ENCODE results near the gene HMBS.
A peak's percentile ranks its signal among the peaks of the same experiment; 100 is the strongest.
"Not testable (repeated sequence)": the region's sequence is repeated elsewhere in the genome, so short reads cannot be mapped to it uniquely, and the experiment has no call there.

Gene HMBS

GRCh38 chr11:119103161-119103664 lies 18.5 kb downstream of the HMBS start:
- not testable (repeated sequence) for DNase-seq

DNA sequence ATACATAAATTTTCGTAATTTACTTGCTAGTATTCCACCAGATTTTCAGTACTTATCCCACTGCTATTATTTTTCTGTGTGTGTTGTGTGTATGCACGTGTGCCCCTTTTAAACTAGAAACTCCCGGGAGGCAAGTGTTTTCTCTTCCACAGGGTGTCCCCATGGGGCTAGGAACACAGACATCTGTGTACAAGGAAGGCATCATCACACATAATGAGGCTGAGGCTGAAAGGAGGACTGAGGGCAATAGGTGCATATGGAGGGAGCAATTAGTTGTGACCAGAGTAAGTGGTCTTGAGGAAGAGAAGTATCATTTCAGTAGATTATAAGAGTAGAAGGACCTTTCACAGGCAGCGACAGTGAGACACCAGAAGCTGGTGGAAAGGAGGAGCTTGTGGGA lies 19.1 kb downstream of the HMBS start:
- no peak for DNase-seq

GRCh38 chr11:119106564-119107537 lies 22.2 kb downstream of the HMBS start, which contains the start of gene C2CD2L:
C2CD2L (plus strand) TSS chr11:119107344; CDS start chr11:119107742, 398 bp downstream.
- DNase-seq: peak; percentile 81 to 85

DNA sequence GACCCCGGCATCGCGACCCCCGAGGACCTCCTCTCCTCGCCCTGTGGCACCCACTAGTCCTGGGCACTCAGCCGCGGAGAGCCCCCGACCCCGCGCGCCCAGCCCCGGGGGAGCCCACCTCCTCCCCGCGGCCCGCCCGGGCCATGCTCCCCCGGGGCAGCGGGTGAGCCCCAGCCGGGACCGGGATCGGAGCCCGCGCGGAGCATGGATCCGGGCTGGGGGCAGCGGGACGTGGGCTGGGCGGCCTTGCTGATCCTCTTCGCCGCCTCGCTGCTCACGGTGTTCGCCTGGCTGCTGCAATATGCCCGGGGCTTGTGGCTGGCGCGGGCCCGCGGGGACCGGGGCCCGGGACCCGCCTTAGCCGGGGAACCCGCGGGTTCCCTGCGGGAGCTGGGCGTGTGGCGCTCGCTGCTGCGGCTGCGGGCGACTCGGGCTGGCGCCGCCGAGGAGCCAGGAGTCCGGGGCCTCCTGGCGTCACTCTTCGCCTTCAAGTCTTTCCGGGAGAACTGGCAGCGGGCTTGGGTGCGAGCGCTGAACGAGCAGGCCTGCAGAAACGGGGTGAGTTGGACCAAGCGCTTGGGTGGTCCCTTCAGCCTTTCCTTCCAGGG lies 23.0 kb downstream of the HMBS start:
- no peak for DNase-seq

DNA sequence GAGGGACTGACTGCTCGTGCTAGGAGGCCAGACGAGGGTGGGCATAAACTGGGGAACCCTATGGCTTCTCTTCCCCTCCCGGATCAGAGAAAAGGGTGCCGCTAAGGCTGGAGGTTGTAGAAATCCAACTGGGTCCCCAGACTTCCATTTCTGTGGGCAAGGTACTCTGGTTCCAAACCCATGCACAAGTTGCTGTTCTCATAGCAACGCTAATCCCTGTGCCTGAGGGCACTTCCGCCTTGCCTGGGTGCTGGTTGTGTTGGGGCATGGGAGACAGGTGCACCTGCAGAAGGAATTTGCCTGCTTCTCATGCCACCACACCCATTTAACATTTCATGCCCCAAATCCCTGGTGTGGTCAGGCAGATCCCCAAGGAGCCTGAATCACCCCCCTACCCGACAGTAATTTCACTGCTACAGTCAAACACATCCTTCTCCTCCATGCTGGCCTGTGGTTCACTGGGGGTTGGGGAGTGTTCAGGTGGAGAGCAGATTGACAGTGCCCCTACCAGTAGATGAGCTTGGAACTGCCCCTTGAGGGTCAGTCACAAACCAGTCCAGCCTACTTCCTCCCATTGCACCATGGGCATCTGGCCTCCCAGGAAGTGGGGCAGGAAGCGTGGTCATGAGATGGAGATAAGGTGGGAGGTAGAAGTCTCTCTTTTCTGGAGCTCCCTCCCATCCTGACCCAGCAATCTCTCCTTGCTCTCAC lies 23.6 kb downstream of the HMBS start:
- no peak for DNase-seq

DNA sequence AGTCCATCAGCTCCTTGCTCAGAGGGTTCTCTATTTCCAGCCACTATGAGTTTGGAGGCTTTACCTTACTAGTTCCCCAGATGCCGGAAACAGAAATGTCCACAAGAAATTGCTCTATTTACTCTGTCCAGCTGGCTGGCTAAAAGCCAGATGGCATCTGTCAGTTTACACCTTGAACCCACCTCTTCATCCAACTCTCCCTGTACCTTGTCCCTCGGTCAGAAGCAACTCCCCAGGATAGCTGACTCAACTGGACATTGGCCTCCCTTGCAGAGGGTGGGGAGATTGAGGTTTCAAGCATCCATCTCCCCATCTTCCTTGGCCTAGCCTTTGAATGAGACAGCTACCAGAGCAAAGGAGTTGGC lies 24.2 kb downstream of the HMBS start:
- DNase-seq: no peak

DNA sequence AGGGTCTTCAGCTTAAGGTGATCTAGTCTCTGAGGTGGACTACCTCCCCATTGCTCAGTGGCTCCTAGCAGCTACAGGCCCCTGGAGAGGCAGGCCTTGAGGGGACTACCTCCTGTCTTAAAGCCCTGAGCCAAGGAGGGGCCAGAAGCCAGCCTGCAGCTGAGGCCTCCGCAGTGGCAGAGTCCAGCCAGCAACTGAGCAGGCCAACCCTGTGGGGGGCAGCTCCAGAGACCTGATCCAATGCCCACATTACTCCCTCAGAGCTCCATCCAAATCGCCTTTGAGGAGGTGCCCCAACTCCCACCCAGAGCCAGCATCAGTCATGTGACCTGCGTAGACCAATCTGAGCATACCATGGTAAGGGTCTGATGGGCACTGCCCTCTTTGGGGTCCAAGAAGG lies 25.2 kb downstream of the HMBS start:
- DNase-seq: no peak

DNA sequence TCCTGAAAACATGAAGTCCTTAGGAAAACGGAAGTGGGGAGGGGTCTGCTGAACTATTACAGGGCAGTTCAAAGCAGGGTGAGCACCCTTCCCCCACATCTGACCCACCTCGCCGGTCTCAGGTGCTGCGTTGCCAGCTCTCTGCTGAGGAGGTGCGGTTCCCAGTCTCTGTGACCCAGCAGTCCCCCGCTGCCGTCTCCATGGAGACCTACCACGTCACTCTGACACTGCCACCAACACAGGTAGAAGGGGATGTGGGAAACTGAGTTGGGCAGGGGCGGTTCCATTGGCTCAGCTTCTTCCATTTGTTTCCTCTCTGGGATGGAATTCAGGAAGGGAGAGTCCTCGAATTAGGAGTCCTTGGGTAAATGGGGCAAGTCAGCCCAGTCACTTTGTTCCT lies 25.8 kb downstream of the HMBS start:
- DNase-seq: no peak

DNA sequence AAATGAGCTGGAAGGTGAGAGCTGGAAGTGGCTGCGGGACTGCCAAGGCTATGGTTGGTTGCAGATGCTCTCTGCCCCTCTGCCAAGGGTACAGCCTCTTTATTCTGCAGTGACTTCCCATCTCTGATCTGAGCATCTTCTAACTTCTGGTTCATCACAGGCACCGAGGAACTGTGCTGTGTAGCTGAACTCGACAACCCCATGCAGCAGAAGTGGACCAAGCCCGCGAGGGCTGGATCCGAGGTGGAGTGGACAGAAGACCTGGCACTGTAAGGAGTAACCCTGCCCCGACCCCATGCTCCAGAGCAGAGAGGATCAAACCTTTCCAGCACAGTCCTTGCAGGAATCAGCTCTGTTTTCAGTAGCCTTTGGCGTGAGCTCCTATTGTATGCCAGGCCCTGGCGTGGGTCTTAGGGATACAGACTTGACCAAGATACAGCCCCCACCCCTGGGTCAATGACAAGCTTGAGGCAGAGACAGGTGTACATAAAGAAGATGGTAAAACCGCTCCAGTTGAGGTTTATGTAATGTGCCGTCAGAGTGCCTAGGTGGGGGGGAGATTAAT lies 26.8 kb downstream of the HMBS start:
- no peak for DNase-seq

- DNase-seq: no peak
These were observed 27.8 kb downstream of the HMBS start for GRCh38 chr11:119112314-119113020.

- DNase-seq: no peak
These were observed 29.0 kb downstream of the HMBS start for GRCh38 chr11:119113716-119114115.

DNA sequence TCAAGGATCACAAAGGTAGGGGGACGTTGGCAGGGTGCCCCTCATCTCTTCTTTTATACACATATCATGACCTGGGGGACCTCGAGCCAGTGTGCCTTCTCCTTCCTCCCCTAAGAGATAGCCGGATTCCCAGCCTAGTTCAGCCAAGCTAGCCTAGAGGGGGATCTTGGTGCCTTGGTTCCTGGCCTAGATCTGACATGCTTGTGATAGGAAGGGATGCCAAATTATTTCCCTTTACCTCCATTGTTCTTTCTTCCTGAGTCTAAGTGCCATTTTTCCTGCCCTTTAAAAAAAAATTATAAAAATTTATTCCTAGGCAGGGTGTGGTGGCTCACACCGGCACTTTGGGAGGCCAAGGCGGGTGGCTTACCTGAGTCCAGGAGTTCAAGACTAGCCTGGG lies 29.7 kb downstream of the HMBS start:
- DNase-seq: no peak

- DNase-seq: no peak
These were observed 31.0 kb downstream of the HMBS start for GRCh38 chr11:119115484-119116234.

- DNase-seq: no peak
These were observed 31.5 kb downstream of the HMBS start for GRCh38 chr11:119116235-119116594.

DNA sequence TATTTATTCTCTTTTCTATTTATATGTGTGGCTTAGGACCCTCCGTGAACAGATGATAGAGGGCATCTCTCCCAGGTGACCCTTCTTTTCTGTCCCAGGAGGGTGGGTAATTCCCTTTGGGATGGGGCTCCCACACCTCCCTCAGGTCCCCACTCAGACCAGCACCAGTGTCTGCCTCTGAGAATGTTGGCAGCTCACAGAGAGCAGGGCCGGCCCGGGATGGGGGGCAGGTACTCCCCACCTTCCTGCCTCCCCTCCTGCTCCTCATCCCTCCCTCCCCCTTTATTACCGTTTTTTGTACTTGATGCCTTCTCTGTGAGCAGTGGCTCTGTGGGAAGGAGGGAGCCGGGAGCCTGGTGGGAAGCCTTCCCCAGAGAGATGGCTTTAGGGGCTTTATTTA lies 31.9 kb downstream of the HMBS start:
- DNase-seq: no peak

DNA sequence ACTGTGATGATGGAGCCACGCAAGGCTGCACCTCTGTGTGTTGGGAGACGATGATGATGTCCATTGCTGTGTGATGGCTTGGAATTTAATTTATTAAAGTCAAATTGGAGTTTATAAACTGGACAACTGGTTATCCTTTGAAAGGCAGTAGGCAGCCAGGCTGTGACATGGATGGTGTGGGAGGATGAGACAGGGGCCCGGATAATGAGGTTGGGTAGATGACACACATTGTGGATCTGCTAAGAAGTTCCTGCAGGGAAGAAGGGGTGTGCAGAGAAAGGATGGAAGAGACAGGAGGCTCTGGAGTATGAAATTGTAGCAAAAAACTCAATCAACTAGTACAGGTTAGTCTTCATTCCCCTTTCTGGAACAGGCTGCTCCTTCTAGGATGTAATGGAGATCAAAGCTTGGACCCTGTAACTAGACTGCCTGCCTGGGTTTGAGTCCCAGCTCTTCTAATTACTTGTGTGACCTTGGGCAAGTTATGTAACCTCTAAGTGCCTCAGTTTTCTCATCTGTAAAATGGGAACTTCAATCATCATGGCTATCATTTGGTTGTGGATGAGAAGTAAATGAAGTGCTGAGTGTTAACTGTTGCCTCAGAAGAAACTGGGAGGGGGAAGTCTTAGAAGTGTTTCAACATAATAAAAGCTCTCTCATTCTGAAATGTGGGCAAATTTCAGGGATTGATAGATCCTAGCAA lies 32.5 kb downstream of the HMBS start:
- no peak for DNase-seq

DNA sequence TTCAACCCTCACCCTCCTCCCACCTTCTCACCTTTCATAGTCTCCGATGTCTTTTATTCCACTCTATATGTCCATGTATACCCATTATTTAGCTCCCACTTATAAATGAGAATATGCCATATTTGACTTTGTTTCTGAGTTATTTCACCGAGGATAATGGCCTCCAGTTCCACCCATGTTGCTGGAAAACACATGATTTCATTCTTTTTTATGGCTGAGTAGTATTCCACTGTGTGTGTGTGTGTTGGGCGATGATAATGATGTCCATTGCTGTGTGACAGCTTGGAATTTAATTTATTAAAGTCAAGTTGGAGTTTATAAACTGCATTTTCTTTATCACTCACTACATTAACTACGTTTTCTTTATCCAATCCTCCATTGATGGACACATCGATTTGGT lies 33.5 kb downstream of the HMBS start:
- DNase-seq: no peak

GRCh38 chr11:119118946-119119345 lies 34.3 kb downstream of the HMBS start:
- DNase-seq: no peak

GRCh38 chr11:119120639-119121007 lies 35.9 kb downstream of the HMBS start:
- DNase-seq: no peak

DNA sequence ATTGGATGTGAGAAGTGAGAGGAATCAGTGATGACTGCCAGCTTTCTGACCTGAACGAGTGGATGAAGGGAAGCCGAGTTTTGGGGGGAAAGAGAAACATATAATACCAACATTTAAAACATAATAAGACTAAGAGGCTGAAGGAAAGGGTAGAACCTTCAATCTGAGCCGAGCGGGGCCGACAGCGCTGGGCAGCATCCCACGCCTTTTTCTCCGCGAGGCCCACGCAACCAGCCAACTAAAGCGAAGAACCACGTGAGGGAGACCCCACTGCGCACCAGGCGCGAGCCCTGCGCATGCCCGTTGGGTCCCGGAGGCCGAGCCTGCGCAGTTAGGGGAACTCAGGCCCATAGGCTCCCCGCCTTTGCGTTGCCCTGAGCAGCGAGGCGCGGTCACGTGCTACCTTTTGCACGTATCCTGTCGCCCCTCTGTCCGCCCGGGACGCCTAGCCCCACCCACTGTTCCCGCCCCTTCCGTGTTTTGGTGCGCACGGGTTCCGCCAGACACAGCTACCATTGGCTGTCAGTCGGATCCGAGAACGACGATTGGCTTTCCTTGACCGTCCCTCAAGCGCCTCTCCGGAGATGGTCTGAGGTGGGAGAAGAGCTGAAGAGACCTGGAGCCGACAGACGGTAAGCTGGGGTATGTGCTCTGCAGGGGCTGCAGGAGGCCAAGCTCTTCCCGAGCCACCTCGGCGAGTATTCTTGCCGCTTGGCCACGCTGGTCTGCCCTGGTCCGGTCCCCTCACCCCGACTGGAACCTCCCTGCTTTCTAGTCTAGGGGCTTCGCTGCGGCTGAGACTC lies 36.5 kb downstream of the HMBS start, which contains the start of gene HINFP:
Gene HINFP, plus strand, starts transcription at position 573 of the 803 bp plus-strand sequence. CDS start 5,365 bp downstream, outside the sequence.
- DNase-seq: peak; percentile 100

All from activated CD4-positive, alpha-beta T cell treated with anti-CD3 and anti-CD28 coated beads, Interleukin-2, amount 50 U/mL, for 4 hours (primary cell).